Loucy (cell line): ENCODE results near the gene GPATCH11.

Experiments used
- EZH2phosphoT487 ChIP-seq: fragments of 200-600 bp; IDR thresholded peaks from 2 replicates; pipeline ENCODE4 v1.6.1; 2018; ENCODE audit warnings: antibody characterized with exemption, mild to moderate bottlenecking, moderate library complexity, borderline replicate concordance
- TF ChIP-seq, protein P1 (sequence below): fragments of 200-600 bp; sonication (generic); conservative IDR thresholded peaks from 2 replicates; pipeline ENCODE4 v1.5.1; 2014; ENCODE audit warnings: mild to moderate bottlenecking, antibody characterized with exemption, low read length

- TF ChIP-seq, protein P1, sequence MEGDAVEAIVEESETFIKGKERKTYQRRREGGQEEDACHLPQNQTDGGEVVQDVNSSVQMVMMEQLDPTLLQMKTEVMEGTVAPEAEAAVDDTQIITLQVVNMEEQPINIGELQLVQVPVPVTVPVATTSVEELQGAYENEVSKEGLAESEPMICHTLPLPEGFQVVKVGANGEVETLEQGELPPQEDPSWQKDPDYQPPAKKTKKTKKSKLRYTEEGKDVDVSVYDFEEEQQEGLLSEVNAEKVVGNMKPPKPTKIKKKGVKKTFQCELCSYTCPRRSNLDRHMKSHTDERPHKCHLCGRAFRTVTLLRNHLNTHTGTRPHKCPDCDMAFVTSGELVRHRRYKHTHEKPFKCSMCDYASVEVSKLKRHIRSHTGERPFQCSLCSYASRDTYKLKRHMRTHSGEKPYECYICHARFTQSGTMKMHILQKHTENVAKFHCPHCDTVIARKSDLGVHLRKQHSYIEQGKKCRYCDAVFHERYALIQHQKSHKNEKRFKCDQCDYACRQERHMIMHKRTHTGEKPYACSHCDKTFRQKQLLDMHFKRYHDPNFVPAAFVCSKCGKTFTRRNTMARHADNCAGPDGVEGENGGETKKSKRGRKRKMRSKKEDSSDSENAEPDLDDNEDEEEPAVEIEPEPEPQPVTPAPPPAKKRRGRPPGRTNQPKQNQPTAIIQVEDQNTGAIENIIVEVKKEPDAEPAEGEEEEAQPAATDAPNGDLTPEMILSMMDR: no peak
- TF ChIP-seq EZH2phosphoT487: no peak
Measured at GRCh38 chr2:37132914-37133313, 48.6 kb downstream of the GPATCH11 start.
